SK-MEL-5 (cell line): ENCODE data around the gene ZNF385D. TPM values are rescaled to one million over a fixed set of nuclear protein-coding genes. Genes with fewer than 3 reads are reported as not detected.

Experiments used
- DNase-seq: peaks from one replicate; pipeline ENCODE4 v3.0.0-alpha.2; 2016; ENCODE audit warnings: low read depth, low spot score
- in situ Hi-C: cut with HindIII; loops from 2 replicates; pipeline ENCODE4 v1.10.0; 2016; ENCODE audit warnings: low sequenced_read_pairs, high pct_unique_total_duplicates, low pct_unique_long_range_greater_than_20kb
- total RNA-seq: library from RNA; depleted of rRNA; stranded (reverse); fragments of >200 nt; shearing (Covaris generic); gene quantifications from 2 replicates; pipeline ENCODE4 v1.2.3, GENCODE V29; 2014

ZNF385D gene
- total RNA-seq, 1 experiment from 2014 or later, result not detected

DNA sequence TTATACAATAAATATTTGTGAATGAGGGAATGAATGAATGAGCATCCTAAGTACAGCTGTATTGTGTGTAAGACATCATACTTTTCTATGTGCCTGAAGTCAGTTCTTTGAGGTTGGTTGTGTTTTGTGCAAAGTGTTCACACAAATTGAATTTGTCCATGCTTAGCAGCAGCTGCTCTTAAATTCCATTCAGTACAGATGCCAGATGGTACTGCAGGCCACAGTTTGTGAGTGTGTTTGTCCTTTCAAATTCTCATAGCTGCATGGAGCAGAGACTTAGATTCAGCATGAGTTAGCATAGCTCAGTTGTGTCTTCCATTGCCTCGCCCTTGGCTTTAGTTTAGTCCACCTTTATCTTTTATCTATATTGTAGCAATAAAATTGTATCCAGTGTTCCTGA is 3.8 kb upstream of the ZNF385D start:
- in situ Hi-C loops, result no loop called here
- DNase-seq, result no peak

DNA sequence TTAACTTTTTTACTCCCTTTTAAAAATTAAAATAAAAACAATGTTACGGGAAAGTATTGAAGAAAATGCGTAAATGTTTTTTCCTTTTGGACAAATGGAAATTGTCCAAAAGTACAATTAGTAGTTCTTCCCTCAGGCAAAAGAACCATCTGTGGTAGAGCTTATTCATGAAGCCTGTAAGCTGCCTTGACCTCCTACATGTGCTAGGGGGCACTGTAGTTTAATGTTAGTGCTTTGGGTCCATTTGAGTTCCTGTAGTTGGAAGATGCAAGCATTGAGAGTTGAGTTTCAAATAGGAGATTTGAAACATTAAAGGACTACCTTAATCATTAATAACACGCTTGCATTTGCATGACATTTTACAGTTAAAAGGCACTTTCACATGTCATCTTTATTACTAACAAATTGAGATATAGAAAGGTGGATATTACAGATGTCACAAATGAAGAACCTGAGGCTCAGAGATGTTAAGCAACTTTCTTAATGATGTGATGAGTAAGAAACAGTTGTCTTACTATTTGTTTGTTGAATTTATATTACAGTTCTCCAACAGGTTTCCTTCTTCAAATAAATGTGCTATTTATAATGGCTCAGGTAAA is 1.8 kb upstream of the ZNF385D start:
- peak; percentile 74 for DNase-seq
- in situ Hi-C loops, result no loop called here

DNA sequence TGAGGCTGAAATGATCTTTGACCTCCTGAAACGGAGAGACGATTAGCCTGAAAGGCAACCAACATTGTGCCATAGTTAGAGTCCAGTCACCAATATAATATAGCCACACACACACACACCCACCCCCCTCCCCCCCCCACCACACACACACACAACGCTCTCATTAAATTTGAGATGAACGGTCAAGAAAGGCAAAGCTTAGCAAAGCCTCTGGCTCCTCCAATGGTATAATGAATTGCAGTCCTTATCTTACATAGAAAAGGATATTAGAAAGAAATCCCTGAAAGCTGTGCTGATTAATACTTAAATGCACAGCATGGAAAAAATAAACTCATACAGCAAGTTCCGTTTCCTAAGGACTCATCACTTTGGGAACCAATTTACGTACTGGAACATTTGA is 876 bp upstream of the ZNF385D start:
- in situ Hi-C loops, result no loop called here
- DNase-seq, result no peak

DNA sequence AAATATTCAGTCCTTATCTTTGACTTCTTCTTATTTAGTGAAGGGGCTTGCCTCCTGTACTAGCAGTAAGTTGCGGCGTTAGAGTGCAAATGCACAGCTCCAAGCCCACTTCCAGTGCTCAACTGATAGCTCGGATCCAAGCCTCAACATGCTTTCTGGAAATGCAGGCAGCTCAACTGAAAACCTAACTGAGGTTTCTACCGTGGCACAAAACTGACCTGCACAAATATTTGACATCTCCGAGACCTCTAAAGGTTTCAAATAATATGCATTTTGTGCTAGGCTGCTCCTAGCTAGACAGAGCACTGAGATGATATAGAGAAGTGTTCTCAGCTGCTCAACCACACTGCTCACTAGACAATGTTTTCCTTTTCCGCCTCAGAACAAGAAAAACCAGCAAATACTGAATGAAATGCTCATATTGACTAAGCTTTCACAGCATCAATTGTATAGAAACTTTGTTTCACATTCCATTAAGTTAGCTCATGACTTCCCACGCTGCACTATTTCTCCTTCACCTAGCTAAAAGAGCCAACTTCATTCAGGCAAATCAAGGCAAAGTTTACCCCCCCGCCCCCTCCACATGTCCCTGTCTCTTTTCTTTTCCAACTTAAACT is 822 bp downstream of the ZNF385D start:
- peak; percentile 3 for DNase-seq
- in situ Hi-C loops, result no loop called here

DNA sequence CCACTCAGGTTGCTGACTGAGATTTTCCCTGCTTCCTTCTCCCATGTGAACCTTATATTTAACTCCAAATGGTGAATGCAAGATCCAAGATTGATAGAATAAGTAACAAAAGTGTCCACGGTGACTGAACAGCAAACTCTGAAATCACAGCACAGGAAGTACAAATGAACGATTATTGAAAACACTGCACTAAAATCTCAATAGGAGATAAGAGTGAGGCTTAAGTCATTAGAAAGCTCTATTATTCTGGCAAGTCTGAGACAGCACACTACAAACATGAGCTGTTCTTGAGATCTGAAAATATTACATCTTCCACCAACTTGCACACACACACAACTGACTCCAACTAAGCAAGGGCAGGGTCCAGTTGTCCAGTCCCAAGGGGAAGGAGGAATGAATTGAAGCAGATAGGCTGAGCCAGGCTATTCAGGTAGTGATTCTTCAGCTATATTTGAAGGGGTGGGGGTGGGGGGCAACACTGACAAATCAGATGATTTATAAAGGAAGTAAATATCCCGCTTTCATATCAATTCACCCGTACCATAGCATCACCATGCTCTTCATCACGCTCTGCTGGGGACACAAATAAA is 2.9 kb downstream of the ZNF385D start:
- in situ Hi-C loops, result no loop called here
- DNase-seq, result no peak

DNA sequence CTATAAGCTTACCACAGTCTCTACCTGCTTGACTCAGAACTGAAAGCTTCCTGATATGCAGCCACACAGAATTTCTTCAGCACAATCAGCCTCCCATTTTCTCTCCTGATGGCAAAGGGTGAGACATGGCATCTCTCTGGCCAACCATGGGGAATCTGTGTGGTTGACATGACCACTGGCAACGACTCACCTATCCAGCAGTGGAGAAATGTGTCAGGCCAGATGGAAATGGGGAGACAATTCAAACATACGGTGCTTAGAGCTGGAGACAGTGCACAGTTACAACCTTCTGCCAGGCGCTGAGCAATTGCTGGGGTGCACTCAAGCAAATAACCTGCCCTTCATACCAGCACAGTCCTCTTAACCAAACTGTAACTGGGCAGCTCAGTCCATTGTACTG is 3.6 kb downstream of the ZNF385D start:
- in situ Hi-C loops, result no loop called here
- DNase-seq, result no peak

DNA sequence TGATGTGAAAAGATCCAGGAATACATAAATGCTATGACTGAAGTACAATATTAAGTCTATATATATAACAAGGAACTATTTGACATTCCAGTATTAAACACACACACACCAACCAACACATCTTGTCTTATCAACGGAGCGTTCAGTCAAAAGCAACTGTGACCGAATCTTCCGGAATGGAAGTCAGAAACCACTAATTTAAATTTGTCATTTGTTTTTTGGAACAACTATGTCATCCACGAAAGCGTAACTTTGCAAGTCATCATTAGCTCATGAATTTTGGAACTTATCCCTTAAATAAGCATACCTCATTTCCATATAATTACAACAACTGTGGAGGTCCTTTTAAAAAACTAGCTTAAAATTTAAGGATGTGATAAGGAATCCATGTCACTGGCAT is 5.0 kb downstream of the ZNF385D start:
- in situ Hi-C loops, result no loop called here
- DNase-seq, result no peak

DNA sequence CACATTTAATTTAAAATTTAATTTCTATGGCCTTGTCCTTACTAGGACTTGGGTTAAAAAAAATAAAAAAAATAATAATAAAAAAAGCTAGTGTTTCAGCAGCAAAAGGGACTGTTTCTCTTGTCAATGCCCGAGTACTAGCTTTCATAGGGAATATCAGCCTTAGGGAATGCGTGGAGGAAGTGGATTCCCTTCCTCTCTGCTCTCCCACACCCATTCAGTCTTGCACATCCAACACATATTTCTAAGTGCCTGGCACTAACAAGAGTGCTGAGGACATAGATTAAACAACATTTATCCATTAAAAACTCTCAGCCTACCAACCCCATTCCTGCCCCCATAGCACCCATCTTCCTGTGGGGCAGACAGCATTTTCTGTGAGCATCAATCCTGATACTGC is 6.2 kb downstream of the ZNF385D start:
- in situ Hi-C loops, result no loop called here
- DNase-seq, result no peak

DNA sequence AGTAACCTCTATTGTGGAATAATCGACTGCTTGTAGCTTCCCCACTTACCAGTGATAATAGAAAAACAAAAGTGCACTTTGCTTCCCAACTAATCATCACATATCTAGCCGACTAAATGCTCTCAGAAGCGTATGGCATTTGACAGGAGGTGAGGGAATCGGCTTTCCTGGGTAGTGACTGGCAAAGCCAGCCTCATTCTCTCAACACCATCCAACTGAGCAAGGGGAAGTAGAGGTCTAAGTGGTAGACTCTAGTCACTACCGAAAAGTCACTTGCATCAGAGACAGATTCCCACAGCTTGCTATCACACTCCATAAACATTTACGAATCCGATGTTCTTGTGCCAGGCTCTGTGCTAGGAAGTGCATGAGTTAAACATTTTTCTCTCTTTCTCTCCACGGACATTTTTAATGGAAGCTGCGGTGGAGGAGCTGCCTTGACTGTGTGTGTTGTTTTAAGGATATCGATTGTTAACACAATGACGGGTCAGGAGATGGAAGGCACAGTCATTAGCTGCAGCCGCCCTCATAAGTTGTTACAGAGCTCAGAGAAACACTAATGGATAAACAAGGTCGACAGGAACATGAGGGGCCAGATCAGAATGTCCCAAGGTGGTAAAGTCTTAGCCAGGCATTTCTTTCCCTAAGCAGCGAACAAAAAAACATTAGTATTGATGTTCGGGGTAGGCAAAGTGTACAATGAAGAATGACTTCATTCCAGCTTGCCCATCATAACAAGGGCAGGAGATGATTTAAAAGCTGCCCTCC is 11.9 kb downstream of the ZNF385D start:
- in situ Hi-C loops, result no loop called here
- DNase-seq, result no peak

DNA sequence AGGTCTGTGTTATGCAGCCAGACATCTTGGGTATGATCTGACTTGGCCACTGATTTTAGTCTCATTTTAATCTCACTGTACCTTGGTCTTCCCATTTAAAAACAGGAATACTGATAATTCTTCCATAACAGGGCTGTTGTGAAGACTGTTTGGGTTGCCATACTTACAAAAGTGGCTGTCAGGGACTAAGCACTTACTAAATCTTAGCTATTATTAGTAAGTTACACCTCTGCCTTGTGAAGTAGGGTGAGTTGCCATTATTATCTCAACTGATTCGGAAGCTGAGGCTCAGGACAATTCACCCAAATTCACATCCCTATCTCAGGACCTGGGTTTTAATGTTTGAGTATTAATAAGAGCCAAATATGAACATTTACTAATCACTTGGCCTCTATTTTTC is 12.7 kb downstream of the ZNF385D start:
- DNase-seq, result no peak
- in situ Hi-C loops, result no loop called here

DNA sequence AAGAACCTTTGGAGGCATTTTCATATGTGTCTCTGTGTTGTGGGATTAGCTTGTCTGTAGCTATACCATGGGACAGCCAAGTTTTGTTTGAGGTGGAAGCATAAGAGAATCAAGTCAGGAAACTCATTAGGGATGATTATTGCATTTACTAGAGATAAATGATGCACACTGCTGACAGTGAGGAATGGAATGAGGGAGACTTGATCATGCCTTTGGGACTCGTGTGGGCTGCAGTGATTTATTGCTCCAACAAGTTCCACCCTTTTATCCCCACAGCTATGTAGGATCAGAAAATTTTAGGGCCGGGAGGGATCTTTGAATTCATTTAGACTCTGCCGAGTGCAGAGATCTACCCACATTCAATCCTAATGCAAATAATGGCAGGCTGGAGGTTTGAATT is 16.3 kb downstream of the ZNF385D start:
- DNase-seq, result no peak
- in situ Hi-C loops, result no loop called here

DNA sequence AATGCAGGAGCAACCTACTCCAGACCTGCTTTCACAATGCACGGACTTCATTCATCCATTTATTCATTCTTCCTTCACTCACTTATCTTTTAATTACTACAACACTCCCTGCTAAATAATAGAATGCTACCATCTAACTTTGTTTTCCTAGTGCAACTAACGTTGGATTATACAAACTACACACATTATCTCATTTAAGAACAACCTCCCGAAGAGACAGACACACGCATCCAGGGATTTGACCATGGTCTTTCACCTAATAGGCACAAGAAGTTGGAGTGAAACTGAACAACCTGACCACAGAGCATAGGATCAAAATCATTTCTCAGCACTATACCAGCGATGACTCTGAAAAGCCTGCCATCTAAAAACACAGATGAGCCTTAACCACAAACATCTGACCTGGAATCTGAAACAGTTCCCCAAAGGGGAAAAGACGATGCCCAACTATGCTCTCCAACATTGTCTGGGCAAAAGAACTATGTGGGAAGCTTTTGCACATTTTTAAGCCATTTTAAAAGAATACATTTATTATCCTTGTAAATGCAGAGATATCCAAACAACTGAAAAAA is 21.0 kb downstream of the ZNF385D start:
- no peak for DNase-seq
- in situ Hi-C loops, result no loop called here

DNA sequence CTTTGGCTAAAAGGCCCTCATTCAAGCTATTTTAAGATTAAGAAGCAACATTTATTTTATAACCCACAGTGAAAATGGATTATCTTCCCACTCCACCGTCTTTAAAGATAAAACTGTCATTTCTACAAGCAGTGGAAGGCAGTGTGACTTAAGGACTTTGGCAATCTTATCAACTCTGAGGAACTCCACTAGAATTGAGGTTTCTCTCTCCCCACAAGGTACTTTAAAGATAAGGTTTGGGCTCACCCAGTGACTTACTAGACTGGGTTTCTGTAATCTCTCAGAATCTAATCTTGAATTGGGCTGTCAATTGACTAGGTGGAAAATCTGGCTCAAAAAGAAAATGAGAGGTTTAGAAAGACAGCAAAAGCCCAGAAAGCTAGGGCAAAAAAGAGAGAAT is 21.7 kb downstream of the ZNF385D start:
- no peak for DNase-seq
- in situ Hi-C loops, result no loop called here

DNA sequence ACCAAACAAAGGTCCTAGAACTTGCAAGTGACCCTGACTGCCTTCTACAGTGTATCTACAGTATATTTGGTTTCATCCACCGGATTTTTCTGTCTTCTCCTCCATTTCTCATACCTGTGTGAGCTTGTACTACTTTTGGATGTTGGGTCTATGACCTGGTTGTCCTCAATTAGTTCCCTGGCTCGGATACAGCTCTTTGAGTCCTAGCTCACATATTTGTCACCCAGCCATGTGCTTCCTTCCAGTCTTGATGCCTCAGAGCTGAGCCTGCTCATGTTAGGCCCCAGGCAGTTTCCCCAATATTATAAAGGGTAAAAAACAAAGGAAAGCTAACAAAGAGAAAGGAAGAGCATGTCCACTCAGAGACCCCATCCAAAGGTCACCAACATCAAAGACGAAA is 28.2 kb downstream of the ZNF385D start:
- in situ Hi-C loops, result no loop called here
- DNase-seq, result no peak

DNA sequence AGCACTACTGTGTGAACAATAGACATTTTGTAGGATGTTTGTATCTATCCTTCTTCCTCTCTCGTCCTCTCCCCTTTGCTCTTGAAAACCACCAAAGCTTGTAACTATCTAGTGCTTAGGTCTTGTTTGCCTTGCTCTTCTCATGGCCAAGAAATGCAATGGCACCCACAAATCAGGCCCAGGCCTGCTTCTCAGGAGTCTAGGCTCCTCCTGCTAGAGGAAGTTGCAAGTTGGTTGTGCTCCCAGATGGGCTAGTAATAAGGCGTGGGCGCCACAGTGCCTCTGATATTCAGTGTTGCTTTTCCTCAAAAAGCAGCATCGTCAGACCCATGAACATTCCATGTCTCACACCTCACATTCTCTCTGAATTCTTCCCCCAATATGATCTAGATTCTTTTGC is 28.7 kb downstream of the ZNF385D start:
- no peak for DNase-seq
- in situ Hi-C loops, result no loop called here

DNA sequence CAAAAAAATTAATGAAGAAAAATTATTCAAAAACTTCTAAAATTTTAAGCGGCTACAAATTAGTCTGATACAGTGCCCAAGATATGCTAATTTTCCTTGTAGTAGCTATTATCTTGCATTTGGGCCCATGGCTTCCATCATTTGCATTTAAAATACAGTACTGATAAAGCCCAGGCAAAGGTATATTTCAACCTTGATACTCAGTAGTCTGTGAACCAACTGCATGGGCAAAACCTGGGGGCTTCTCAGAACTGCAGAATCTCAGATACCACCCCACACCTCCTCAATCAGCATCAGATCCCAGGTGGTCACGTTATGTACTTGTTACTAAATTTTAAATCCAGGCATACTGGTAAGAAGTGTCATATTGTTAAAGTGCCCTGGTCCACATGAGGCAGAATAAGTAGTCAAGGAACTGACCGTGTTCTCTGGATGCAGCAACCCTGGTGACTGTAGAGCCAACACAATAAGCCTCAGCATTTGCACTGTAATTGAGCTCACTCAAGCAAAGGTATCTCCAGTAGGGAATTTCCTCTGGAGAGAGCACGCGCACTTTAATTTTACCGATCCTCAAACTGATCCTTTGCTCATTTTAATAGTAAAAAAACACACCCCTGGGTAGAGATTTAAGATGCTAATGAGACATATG is 31.9 kb downstream of the ZNF385D start:
- no peak for DNase-seq
- in situ Hi-C loops, result no loop called here

DNA sequence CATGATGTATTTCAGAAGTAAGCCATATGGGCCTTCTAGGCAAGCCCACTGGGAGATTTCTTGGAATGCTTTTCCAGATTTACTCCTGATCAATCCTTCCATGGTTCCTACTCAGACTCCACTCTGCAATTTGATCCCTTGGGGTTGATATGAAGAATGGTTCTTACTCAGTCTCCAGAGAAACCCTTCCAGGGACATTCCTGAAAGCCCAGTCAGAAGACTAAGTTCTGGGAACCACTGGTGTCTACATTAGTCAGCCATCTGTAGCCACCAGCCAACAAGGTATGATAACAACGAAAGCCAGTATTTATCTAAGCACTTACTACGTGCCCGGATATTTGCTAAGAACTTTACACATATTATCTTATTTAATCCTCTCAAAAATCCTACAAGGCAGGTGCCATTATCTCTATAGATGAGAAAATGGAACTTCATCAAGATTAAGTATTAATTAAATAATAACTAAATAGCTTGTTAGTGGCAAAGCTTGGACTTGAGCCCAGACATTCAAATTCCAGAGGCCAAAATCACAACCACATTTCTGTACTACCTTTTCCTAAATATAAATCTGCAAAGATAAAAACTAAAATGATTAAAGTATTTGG is 32.7 kb downstream of the ZNF385D start:
- DNase-seq, result no peak
- in situ Hi-C loops, result no loop called here

DNA sequence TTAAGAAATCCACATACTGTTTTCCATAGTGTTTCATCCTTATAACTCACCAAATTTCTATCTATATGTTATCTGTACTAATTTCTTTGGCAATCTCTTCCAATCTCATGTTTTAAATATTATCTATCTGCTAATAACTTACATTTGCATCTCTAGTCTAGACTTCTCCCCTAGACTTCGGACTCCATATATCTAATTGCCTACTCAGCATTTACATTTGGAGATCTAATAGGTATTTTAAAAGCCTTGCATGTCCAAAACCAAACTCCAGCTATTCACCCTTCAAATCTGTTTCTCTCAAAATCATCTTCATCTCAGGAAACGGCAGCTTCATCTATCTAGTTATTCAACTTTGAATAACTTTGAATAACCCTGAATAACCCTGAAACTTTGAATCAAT is 35.3 kb downstream of the ZNF385D start:
- in situ Hi-C loops, result no loop called here
- DNase-seq, result no peak
